GM18526 (cell line): Measurements from ENCODE around the gene COL1A1.

Source experiments
- POLR2A ChIP-seq: IDR thresholded peaks from 3 replicates; pipeline ENCODE4 v1.6.1; 2011; ENCODE audit not compliant: insufficient read length; ENCODE audit errors: extremely low read depth

Gene COL1A1

GRCh38 chr17:50186661-50187393, 14.6 kb downstream of the COL1A1 start:
- TF ChIP-seq POLR2A = no peak

DNA sequence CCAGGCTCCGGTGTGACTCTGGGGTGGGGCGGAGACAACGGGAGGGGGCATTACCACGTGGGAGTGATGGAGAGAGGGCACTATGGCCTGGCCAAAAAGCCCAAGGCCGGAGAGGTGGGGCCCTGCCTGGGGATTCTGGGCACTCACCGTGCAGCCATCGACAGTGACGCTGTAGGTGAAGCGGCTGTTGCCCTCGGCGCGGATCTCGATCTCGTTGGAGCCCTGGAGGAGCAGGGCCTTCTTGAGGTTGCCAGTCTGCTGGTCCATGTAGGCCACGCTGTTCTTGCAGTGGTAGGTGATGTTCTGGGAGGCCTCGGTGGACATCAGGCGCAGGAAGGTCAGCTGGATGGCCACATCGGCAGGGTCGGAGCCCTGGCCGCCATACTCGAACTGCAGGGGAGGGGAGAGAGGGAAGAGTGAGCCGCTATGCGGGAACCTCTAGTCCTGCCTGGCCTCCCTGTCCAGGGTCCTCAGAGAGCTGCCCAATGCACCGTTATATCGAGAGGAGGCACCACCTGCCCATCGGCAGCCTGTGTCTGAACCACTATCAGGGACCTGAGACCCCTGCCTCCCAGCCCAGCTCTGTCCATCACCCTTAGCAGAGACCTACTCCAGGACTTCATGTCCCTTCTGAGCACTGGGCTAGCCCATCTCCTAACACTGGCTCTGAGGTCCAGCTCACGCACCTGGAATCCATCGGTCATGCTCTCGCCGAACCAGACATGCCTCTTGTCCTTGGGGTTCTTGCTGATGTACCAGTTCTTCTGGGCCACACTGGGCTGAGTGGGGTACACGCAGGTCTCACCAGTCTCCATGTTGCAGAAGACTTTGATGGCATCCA, 15.6 kb downstream of the COL1A1 start:
- no peak for TF ChIP-seq POLR2A

GRCh38 chr17:50184611-50185398, 16.6 kb downstream of the COL1A1 start:
- no peak for TF ChIP-seq POLR2A

- TF ChIP-seq POLR2A = no peak
Observed at GRCh38 chr17:50184064-50184463, 17.4 kb downstream of the COL1A1 start.

DNA sequence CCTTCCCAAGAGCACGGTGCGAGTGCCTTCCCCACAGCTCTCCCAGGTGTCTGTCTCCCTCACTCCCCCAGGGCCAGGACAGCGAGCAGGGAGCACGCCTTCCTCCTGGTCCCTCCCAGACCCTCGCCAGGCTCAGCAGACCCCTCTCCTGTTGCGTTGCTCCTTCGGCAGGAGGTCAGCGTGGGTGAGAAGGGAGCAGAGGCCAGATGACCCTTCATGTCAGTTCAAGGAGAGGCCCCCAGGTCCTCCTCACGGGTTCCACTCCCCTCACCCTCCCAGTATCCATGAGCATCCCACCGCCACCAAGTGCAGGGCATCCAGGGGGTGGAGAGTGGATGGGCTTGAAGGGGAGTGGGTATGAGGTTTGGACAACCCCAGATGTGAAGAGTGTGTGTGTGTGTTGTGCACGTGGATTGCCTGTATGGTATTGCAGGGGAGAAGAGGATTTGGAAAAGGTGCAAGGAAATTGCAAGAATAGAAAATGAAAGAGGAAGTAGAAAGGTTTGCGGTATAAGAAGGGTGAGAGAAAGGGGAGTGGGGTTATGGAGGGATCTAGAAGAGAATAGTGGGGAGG, 17.9 kb downstream of the COL1A1 start:
- TF ChIP-seq POLR2A = no peak

DNA sequence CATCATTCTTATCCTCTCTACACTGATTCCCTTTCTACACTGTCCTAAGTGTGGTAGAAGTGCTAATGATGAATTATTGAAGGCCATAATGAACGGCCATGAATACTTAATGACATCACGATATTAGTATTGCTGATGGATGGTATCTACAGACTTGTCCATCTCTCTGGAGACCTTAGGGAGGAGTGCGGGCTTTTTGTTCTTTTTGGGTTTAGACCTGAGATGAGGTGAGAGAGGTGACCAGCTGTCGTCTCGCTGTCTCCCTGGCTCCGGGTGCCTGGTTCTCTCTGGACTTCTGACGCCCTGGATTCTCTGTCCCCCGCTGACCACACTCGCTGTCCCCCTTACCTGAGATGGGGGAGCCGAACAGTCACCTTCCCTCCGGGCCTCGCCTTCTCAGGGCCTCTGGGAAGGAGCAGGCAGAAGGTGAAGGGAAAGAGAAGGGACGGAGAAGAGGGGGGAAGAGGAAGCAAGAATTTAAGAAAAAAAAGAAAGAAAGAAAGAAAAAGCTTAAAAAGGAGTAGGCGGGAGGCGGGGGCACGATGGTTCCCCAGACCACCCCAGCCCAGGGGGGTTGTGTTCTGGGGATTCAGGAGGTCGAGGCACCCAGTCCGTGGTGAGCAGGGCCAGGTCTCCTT, 18.5 kb downstream of the COL1A1 start:
- no peak for TF ChIP-seq POLR2A

GRCh38 chr17:50181591-50182560, 19.6 kb downstream of the COL1A1 start:
- TF ChIP-seq POLR2A = no peak

DNA sequence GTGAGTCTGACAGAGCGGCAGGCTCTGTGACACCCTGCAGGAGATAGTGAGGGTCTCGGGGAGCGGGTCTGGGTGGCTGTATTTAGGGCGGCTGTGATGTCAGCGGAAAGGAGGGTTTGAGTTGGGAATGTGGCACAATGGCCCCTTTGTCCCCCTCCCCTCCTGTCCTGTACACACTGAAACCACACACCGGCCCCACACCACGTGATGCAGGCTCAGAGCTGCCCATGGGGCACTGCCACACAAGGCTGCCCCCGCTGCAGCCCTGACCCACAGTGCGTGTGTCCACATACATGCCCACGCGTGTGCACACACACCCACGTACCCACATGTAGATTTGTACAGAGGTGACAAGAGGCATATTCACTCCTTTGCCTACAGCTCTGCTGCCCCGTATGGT, 20.3 kb downstream of the COL1A1 start:
- no peak for TF ChIP-seq POLR2A

DNA sequence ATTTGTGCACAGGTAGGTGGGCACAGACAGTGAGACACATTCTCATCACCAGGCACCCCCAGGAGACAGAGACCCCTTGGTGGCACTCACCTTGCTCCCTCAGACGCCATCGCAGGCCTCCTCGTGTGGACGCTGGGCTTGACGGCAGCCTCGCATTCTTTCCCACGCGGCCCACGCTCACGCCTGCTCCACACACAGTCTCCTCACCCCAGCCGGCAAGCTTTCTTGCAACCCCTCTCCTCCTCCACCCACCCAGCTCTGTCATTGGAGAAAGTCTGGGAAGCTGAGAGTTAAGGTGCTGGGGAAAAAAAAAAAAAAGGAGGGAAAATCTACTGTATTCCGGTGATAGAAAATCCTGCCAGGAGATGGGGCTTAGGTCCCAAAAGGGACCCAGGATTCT, 20.8 kb downstream of the COL1A1 start:
- no peak for TF ChIP-seq POLR2A

GRCh38 chr17:50180111-50180510, 21.3 kb downstream of the COL1A1 start:
- no peak for TF ChIP-seq POLR2A

DNA sequence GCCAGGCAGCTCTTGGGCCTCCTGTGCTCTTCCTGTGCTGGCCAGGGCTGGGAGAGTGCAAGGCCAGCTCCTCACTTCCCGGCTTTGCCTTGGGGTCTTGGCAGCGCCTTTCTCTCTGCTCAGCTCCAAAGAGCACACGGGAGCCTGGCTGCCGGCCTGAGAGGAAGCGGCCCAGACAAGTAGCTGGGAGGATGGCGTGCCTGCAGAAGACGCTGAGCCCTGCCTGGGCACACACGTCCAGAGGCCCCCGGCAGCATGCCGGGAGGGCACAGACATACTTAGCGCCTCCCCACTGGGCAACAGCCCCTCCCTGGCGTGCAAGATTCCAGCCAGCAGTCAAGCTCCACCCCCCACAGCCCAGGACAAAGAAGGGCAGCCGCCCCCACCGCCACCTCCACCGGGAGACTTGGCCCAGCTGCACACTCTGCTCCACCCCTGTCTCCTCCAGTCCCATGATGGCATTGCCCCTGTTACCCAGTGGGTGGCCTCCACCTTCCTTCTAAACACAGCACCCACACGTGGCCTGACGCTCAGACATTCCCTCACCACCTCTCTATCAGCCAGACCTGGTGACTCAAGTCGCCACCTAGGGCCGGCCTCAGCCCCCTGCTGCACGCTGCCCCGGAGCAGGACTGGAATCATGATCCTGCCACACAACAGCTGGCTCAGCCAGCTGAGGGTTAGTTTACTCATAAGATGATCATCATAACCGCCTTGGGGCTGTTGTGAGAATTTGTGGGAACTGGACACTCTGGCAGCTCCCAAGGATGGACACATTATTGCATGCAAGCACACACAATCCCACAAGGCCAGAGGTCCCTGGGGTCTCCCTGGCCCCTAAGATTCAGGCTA, 23.2 kb downstream of the COL1A1 start:
- TF ChIP-seq POLR2A = no peak

GRCh38 chr17:50177476-50177875, 24.0 kb downstream of the COL1A1 start:
- TF ChIP-seq POLR2A = no peak

DNA sequence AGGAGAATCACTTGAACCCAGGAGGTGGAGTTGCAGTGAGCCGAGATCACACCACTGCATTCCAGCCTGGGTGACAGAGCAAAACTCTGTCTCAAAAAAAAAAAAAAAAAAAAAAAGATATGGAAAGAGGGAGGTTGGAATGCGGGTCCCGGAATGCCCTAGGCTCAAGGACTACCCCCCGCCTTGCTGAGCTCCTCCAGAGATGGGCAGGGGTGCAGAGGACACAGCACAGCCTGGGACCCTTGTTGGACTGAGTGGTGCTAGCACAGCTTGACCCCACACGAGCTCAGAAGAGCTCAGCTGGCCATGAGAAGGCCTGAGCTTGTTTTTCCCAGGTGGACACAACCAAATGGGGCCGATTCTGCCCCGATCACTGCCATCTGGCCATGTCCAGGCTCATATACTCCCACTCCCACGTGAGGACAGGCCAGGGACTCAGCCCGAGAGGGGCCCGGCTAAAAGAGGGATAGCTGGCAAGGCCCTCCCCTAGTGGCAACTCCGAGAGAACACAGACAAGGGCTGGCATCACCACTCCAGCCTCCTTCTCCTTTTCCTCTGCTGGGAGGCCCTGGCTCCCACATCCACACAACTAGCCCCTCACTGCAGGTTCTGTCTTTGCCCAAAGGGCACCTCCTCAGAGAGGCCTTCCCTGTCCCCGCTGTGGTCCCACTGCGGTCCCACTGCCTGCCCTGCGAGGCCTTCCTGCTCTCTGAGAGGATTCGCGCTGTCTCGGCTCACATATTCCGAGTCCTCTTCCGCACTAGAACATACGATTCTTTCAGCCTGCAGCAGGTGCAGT, 24.7 kb downstream of the COL1A1 start:
- no peak for TF ChIP-seq POLR2A
